ENCODE results near the gene ATOSA. TPM values are rescaled to one million over a fixed set of nuclear protein-coding genes. Genes with fewer than 3 reads are reported as not detected.

ATOSA gene
- total RNA-seq, 1 experiment from 2014 or later, result 4.7 TPM

DNA sequence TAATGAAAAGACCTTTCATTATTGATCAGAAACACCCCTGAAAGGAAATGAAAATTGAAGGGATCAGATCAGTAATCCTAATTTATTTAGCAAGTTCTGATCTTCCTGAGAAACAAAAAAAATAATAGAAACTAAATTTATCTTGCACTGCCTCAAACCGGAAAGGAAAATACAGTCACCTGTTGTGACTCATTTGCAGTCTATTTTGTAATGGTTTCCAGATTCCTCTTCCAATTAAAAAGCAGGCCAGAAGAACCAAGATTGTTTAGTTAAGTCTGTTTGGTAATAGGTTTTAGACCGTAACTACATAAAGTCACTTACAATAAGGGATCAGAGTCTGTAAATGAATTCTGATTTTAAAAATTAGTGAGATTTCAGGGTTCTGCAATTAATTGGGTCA, 49.7 kb upstream of the ATOSA start (continued):
- TF ChIP-seq, protein P1, sequence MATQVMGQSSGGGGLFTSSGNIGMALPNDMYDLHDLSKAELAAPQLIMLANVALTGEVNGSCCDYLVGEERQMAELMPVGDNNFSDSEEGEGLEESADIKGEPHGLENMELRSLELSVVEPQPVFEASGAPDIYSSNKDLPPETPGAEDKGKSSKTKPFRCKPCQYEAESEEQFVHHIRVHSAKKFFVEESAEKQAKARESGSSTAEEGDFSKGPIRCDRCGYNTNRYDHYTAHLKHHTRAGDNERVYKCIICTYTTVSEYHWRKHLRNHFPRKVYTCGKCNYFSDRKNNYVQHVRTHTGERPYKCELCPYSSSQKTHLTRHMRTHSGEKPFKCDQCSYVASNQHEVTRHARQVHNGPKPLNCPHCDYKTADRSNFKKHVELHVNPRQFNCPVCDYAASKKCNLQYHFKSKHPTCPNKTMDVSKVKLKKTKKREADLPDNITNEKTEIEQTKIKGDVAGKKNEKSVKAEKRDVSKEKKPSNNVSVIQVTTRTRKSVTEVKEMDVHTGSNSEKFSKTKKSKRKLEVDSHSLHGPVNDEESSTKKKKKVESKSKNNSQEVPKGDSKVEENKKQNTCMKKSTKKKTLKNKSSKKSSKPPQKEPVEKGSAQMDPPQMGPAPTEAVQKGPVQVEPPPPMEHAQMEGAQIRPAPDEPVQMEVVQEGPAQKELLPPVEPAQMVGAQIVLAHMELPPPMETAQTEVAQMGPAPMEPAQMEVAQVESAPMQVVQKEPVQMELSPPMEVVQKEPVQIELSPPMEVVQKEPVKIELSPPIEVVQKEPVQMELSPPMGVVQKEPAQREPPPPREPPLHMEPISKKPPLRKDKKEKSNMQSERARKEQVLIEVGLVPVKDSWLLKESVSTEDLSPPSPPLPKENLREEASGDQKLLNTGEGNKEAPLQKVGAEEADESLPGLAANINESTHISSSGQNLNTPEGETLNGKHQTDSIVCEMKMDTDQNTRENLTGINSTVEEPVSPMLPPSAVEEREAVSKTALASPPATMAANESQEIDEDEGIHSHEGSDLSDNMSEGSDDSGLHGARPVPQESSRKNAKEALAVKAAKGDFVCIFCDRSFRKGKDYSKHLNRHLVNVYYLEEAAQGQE (IDR thresholded peaks at IDR 0.05; ENCODE audit: low read depth), result no peak
- TF ChIP-seq POLR2AphosphoS5 (IDR thresholded peaks at IDR 0.05; ENCODE audit: low read depth, low read length) (no peak), ELF1 (IDR thresholded peaks at IDR 0.05; ENCODE audit: borderline replicate concordance, low read depth) (no peak), JUND (IDR thresholded peaks at IDR 0.05) (no peak), YY1 (IDR thresholded peaks at IDR 0.05; ENCODE audit: extremely low read depth, insufficient replicate concordance, low read depth, low read length) (no peak)

DNA sequence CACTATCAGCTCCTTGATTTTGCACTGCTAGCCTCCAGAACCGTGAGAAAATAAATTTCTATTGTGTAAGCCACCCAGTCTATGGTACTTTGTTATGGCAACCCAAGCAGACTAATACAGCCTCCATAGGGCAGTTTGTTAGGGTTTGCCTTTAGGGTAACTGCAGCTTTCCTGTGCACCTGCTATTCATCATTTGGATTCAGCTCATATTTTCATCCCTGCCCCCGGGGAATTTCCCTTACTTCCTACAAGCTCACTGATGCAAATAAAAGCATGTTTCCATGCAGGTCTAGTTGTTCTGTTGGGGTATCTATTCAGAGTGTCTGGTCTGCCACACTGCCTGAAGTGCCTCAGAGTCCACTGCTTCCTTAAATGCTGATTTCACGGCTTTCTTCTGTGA, 48.6 kb upstream of the ATOSA start:
- POLR2A ChIA-PET, result no interaction called here
- no TSS peak for BruUV-seq (replicated peaks)

More for the DNA sequence above, 48.6 kb upstream of the ATOSA start:
- H3K9ac ChIP-seq (ENCODE audit: low read length), result no peak overlapping the region
- H3K4me1 ChIP-seq (ENCODE audit: control insufficient read depth in 1 of 2, insufficient read depth in 2 of 2, low read length in 2 of 2), result no peaks in the 10 kb centered on the region
- H3K4me2 ChIP-seq (ENCODE audit: low read length), result no peak overlapping the region
- ATAC-seq (no peak), DNase-seq (ENCODE audit: low read depth, low spot score) (no peak)
- H3K9me3 ChIP-seq (ENCODE audit: control insufficient read depth in 1 of 2, insufficient read depth in 1 of 2, low read depth in 1 of 2, low read length in 2 of 2), result no peaks in the 10 kb centered on the region
- H4K20me1 ChIP-seq (ENCODE audit: insufficient read depth), result no peaks in the 10 kb centered on the region
- H3K27me3 ChIP-seq (ENCODE audit: insufficient read depth, low read length), result no peaks in the 10 kb centered on the region
- no peak overlapping the region for H3K4me3 ChIP-seq (replicated peaks in 1 of 2; ENCODE audit: low read depth in 1 of 2, low read length in 2 of 2)
- ChIA-PET CTCF (no interaction called here), RAD21 (ENCODE audit: low non-redundant PET in 1 of 2, low total read pairs in 2 of 2, uncharacterized antibody in 2 of 2, unreplicated experiment in 2 of 2) (no interaction called here)
- H2AFZ ChIP-seq (ENCODE audit: low read depth, low read length, poor library complexity, severe bottlenecking), result no peak overlapping the region
- no peak overlapping the region for H3K27ac ChIP-seq (ENCODE audit: low read depth, low read length)
- intact Hi-C loops (cut with micrococcal nuclease), result loop anchor here (2.0 kb wide), 1 partner anchor 19 kb away; no protein-coding TSS in a partner anchor
- no peaks in the 10 kb centered on the region for H3K36me3 ChIP-seq (ENCODE audit: control insufficient read depth in 1 of 2, insufficient read depth in 2 of 2, low read length in 2 of 2)
- TF ChIP-seq TCF7L2 (IDR thresholded peaks at IDR 0.05; ENCODE audit: borderline replicate concordance, extremely low read depth, insufficient read depth, insufficient read length) (no peak), ELF1 (IDR thresholded peaks at IDR 0.05; ENCODE audit: borderline replicate concordance, low read depth) (no peak), SIN3A (IDR thresholded peaks at IDR 0.05; ENCODE audit: low read depth) (no peak), ZFX (IDR thresholded peaks at IDR 0.05) (no peak), EZH2 (IDR thresholded peaks at IDR 0.05) (no peak), SRF (IDR thresholded peaks at IDR 0.05; ENCODE audit: low read depth) (no peak), FOSL1 (IDR thresholded peaks at IDR 0.05; ENCODE audit: low read depth) (no peak), EZH2phosphoT487 (IDR thresholded peaks at IDR 0.05; ENCODE audit: borderline replicate concordance) (no peak)
- TF ChIP-seq, protein P2, sequence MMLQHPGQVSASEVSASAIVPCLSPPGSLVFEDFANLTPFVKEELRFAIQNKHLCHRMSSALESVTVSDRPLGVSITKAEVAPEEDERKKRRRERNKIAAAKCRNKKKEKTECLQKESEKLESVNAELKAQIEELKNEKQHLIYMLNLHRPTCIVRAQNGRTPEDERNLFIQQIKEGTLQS (IDR thresholded peaks at IDR 0.05), result no peak
- H3K9me2 ChIP-seq (ENCODE audit: insufficient read depth), result no peaks in the 10 kb centered on the region
- no peaks in the 10 kb centered on the region for H3K79me2 ChIP-seq (ENCODE audit: insufficient read depth, low read length)
